HG03108 (cell line): Measurements from ENCODE around the gene PSMD12.
"Not testable (repeated sequence)": the region's sequence is repeated elsewhere in the genome, so short reads cannot be mapped to it uniquely, and the experiment has no call there.

Source experiments
- ATAC-seq: cut with Tn5 transposase; IDR thresholded peaks from one replicate; pipeline ENCODE4 v1.9.1; 2021; ENCODE audit warnings: moderate library complexity; ENCODE audit not compliant: unreplicated experiment

PSMD12 gene

GRCh38 chr17:67359960-67360791 is 6.2 kb downstream of the PSMD12 start:
- no peak for ATAC-seq

GRCh38 chr17:67358612-67359011 is 7.8 kb downstream of the PSMD12 start:
- no peak for ATAC-seq

GRCh38 chr17:67353929-67354574 is 12.3 kb downstream of the PSMD12 start:
- ATAC-seq, result no peak

- no peak for ATAC-seq
These were observed 13.2 kb downstream of the PSMD12 start for GRCh38 chr17:67353161-67353560.

- ATAC-seq, result no peak
These were observed 17.0 kb downstream of the PSMD12 start for GRCh38 chr17:67349420-67349819.

- ATAC-seq, result no peak
These were observed 18.6 kb downstream of the PSMD12 start for GRCh38 chr17:67347826-67348225.

- ATAC-seq, result no peak
These were observed 23.1 kb downstream of the PSMD12 start for GRCh38 chr17:67343237-67343636.

GRCh38 chr17:67338353-67338752 is 28.0 kb downstream of the PSMD12 start:
- ATAC-seq, result not testable (repeated sequence)

GRCh38 chr17:67336859-67337258 is 29.5 kb downstream of the PSMD12 start:
- no peak for ATAC-seq

- no peak for ATAC-seq
These were observed 31.0 kb downstream of the PSMD12 start for GRCh38 chr17:67335245-67335835.

GRCh38 chr17:67332162-67332508 is 34.2 kb downstream of the PSMD12 start:
- not testable (repeated sequence) for ATAC-seq

- not testable (repeated sequence) for ATAC-seq
These were observed 34.8 kb downstream of the PSMD12 start for GRCh38 chr17:67331381-67332161.

GRCh38 chr17:67328026-67328425 is 38.4 kb downstream of the PSMD12 start:
- ATAC-seq, result no peak

- not testable (repeated sequence) for ATAC-seq
These were observed 39.2 kb downstream of the PSMD12 start for GRCh38 chr17:67326959-67327745.

- no peak for ATAC-seq
These were observed 39.9 kb downstream of the PSMD12 start for GRCh38 chr17:67326440-67326839.

GRCh38 chr17:67324330-67324729 is 42.0 kb downstream of the PSMD12 start:
- ATAC-seq, result no peak

GRCh38 chr17:67323445-67323844 is 42.9 kb downstream of the PSMD12 start:
- ATAC-seq, result no peak

- ATAC-seq, result no peak
These were observed 44.2 kb downstream of the PSMD12 start for GRCh38 chr17:67322042-67322787.

GRCh38 chr17:67321486-67321885 is 44.9 kb downstream of the PSMD12 start:
- ATAC-seq, result not testable (repeated sequence)

- ATAC-seq, result no peak
These were observed 49.6 kb downstream of the PSMD12 start for GRCh38 chr17:67316781-67317180.
